Glutamatergic neuron (in vitro differentiated cells): ENCODE results near the gene MINDY4. TPM values are rescaled to one million over a fixed set of nuclear protein-coding genes. Genes with fewer than 3 reads are reported as not detected.

Experiments used
- DNase-seq: peaks from one replicate; pipeline ENCODE4 v3.0.0; 2022
- H3K27ac Mint-ChIP-seq: one replicate; pipeline ENCODE4 v1.8.0; 2020; ENCODE audit warnings: mild to moderate bottlenecking, mixed read lengths, inconsistent platforms; ENCODE audit not compliant: unreplicated experiment
- H3K27me3 Mint-ChIP-seq: one replicate; pipeline ENCODE4 v1.8.0; 2020; ENCODE audit warnings: mild to moderate bottlenecking, moderate library complexity, mixed read lengths, inconsistent platforms; ENCODE audit not compliant: unreplicated experiment
- H3K36me3 Mint-ChIP-seq: one replicate; pipeline ENCODE4 v1.8.0; 2020; ENCODE audit warnings: mild to moderate bottlenecking, mixed read lengths, inconsistent platforms; ENCODE audit not compliant: unreplicated experiment
- H3K4me1 Mint-ChIP-seq: one replicate; pipeline ENCODE4 v1.8.0; 2020; ENCODE audit warnings: mild to moderate bottlenecking, low read depth, mixed read lengths, inconsistent platforms; ENCODE audit not compliant: unreplicated experiment
- H3K4me3 Mint-ChIP-seq: one replicate; pipeline ENCODE4 v1.8.0; 2020; ENCODE audit warnings: mild to moderate bottlenecking, mixed read lengths, inconsistent platforms; ENCODE audit not compliant: unreplicated experiment
- H3K9me3 Mint-ChIP-seq: one replicate; pipeline ENCODE4 v1.8.0; 2020; ENCODE audit warnings: mild to moderate bottlenecking, moderate library complexity, mixed read lengths, inconsistent platforms; ENCODE audit not compliant: unreplicated experiment
- CTCF ChIP-seq: fragments of 200-600 bp; sonication (generic); IDR thresholded peaks from one replicate; pipeline ENCODE4 v1.5.0; 2021; ENCODE audit not compliant: partially characterized antibody, unreplicated experiment
- total RNA-seq: library from RNA; stranded (reverse); fragmentation: NEBNext Ultra II Directional; extraction: Animal tissue kit (Norgen Biotek cat#: 25700); gene quantifications from one replicate; pipeline ENCODE4 v1.2.1, GENCODE V29; 2021; ENCODE audit not compliant: unreplicated experiment

MINDY4 gene
- total RNA-seq, 1 donor from 2014 or later = 2.3 TPM

DNA sequence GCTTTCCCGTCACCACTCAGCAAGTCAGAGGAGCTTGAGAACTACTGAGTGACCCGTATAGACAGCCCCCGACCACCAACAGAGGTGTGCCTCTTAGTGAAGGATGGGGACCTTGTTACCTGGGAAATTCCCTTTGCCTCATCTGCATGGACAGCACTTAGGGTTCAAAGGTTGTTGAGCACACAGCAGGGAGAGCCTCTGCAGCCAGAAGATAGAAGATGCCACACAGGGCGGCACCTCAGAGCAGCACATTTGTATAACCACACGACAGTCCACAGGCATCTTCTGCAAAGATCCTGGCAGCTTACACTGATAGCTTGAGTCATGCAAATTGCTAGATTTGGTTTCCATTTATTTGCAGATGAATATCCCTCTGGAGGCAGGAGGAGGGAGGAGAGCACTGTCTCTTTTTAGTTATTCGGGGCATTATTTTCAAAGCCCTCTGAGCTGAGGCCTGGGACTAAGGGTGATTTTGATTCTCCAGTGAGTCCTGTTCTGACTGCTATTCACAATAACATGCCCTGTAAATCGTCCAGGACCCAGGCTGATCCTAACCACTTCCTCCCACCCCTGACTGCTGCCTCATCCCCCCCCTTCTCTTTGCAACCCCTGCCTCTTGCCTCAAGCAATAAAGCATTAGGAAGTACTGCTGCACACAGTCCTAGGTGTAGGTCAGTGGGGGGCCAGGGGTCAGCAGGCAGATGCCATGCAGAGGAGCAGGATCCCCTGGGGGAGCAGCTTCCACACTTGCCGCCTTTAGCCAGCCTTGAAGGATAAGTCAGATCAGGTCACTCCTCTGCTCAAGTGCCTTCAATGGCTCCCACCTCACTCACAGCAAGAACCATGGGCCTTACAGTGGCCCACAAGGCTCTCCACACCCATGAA lies 43.9 kb upstream of the MINDY4 start:
- TF ChIP-seq CTCF = no peak
- peaks cover 16% of the 10 kb centered on the region for H3K27me3 Mint-ChIP-seq
- peaks cover 33% of the 10 kb centered on the region for H3K4me1 Mint-ChIP-seq
- no peak overlapping the region for H3K27ac Mint-ChIP-seq
- peaks cover 9% of the 10 kb centered on the region for H3K9me3 Mint-ChIP-seq
- no peak for DNase-seq
- H3K4me3 Mint-ChIP-seq = no peak overlapping the region
- H3K36me3 Mint-ChIP-seq = peaks cover 4% of the 10 kb centered on the region

DNA sequence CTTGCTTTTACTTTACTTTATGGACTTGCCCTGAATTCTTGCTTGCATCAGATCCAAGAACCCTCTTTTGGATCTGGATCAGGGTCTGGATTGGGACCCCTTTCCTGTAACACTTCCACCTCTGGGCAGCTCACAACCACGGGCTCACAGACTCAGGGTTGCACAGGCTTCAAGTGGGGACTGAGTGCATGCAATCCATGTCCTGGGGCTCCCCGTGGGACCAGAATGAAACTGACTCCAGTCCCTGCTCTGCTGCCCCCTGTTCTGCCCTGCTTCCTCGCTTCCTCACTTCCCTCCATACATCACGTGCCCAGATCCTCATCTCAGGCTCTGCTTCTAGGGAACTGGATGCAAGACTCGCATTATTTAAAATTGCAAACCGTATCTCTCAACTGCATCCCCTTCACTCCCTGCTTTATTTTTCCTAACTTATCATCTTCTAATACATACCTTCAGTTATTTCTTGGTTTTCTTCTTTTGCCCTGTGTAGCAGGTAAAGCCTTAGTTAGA lies 42.6 kb upstream of the MINDY4 start:
- Mint-ChIP-seq H3K4me3 (peak overlapping the region; percentile 4), H3K9me3 (peaks cover 11% of the 10 kb centered on the region), H3K27me3 (peaks cover 18% of the 10 kb centered on the region), H3K36me3 (peaks cover 4% of the 10 kb centered on the region), H3K4me1 (peaks cover 42% of the 10 kb centered on the region), H3K27ac (peak overlapping the region; percentile 30)
- DNase-seq = peak; percentile 52
- no peak for TF ChIP-seq CTCF

DNA sequence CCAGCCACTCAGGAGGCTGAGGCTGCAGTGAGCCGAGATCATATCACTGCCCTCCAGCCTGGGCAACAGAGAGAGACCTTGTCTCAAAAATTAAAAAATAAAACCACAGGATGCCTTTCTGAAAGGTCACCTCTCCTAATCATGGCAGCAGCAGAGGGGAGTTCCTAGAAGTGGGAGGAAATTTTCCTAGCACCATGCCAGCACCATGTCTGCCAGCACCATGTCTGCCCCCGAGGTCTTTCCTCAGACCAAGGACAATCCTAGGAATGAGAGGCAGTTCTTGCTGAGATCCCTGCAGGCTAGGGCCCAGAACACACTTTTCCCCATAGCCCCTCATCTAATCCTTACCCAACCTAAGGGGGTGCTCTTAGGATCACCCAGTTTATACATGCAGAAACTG lies 41.6 kb upstream of the MINDY4 start:
- peak overlapping the region; percentile 28 for H3K27ac Mint-ChIP-seq
- peaks cover 4% of the 10 kb centered on the region for H3K36me3 Mint-ChIP-seq
- no peak for TF ChIP-seq CTCF
- no peak overlapping the region for H3K4me3 Mint-ChIP-seq
- peaks cover 51% of the 10 kb centered on the region for H3K4me1 Mint-ChIP-seq
- peaks cover 20% of the 10 kb centered on the region for H3K27me3 Mint-ChIP-seq
- DNase-seq = no peak
- H3K9me3 Mint-ChIP-seq = peaks cover 11% of the 10 kb centered on the region

DNA sequence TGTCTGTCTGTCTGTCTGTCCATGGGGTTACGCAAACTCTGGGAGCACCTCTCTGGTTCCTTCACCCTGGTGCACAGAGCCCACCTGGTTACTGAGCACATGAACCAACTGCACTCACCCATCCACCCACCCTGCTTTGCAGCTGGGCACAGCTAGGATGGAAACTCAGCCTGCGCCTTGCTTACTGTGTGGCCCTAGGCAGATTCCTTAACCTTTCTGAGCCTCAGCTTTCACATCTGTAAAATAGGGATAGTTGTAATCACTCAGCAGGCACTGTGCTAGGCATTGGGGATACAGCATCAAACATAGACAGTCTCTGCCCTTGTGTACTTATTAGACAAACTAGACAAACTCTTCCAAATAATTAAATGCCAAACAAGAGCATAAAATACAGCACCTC lies 41.1 kb upstream of the MINDY4 start:
- no peak for TF ChIP-seq CTCF
- Mint-ChIP-seq H3K27me3 (peaks cover 20% of the 10 kb centered on the region), H3K9me3 (peaks cover 11% of the 10 kb centered on the region), H3K36me3 (no peaks in the 10 kb centered on the region), H3K4me3 (no peak overlapping the region), H3K27ac (peak overlapping the region; percentile 28), H3K4me1 (peaks cover 54% of the 10 kb centered on the region)
- no peak for DNase-seq

DNA sequence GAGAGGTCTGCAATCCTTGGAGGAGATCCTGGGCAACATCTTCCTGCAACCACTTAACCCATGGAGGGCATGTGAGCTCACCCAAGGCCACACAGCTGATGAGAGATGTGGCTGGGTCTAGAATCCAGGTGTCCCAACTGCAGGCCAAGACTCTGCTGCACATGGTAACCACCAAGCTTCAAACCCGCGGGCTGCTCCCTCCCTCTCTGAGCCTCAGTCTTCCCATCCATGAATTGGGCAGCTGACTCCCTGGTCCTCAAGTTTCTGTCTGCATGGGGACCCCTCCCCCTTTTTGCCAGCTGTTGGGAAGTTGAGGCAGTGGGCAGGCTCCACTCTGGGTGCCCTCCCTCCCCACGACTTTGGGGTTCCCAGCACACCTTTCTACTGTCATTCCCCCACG lies 40.2 kb upstream of the MINDY4 start:
- Mint-ChIP-seq H3K27me3 (peaks cover 17% of the 10 kb centered on the region), H3K36me3 (no peaks in the 10 kb centered on the region), H3K4me1 (peaks cover 55% of the 10 kb centered on the region), H3K27ac (peak overlapping the region; percentile 85), H3K9me3 (peaks cover 11% of the 10 kb centered on the region), H3K4me3 (no peak overlapping the region)
- no peak for DNase-seq
- no peak for TF ChIP-seq CTCF
